ENCODE results near the gene MAPK4.

The MAPK4 gene

DNA sequence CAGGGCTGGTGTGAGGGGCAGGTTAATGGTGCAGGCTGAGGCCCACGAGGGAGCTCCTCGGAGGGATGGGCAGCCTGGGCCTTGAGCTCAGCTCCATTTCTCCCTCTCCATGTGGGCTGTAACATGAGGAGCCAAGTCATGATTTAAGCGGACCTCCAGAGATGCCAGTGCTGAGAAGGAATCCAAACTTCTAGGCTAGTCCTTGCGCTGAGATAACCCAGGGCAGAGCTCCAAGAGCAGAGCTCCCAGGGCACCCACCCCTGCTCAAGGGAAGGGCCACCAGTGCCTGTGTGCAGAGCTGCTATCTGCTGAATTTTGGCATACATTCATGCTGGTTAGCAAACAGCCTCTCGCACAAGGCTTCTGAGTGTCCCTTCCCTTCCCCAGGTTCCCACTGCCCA, 164.9 kb downstream of the MAPK4 start:
- TF ChIP-seq, protein P1, sequence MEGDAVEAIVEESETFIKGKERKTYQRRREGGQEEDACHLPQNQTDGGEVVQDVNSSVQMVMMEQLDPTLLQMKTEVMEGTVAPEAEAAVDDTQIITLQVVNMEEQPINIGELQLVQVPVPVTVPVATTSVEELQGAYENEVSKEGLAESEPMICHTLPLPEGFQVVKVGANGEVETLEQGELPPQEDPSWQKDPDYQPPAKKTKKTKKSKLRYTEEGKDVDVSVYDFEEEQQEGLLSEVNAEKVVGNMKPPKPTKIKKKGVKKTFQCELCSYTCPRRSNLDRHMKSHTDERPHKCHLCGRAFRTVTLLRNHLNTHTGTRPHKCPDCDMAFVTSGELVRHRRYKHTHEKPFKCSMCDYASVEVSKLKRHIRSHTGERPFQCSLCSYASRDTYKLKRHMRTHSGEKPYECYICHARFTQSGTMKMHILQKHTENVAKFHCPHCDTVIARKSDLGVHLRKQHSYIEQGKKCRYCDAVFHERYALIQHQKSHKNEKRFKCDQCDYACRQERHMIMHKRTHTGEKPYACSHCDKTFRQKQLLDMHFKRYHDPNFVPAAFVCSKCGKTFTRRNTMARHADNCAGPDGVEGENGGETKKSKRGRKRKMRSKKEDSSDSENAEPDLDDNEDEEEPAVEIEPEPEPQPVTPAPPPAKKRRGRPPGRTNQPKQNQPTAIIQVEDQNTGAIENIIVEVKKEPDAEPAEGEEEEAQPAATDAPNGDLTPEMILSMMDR (IDR thresholded peaks at IDR 0.05; ENCODE audit: low read depth, low read length) = no peak

DNA sequence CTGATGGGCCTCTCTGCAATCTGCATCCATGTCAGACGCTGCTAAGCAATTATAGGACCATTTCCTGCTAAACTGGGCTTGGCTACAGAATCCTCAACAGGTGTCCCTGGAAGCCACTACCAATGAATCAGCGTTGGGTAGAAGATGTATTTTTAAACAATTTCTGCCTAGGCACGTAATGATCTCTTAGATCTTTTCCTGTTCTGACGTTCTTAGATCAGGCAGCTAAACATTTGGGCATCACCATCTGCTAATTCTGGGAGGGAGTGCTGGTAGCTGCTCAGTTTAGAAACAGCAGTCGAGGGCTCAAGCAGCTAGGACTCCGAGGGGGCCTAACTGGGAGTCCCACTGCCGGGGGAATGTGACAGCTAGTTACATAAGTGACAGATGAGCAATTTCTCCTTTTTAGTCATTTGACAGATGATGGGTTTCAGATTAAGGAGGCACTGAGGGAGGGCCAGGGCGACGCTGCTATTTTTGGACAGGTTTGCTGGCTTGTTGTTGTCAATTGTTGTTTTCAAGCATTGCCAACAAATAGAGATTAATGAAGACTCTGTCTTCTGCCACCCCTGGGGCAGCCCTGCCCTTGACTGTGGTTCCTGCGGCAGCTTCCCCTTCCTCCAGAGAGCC, 167.2 kb downstream of the MAPK4 start:
- TF ChIP-seq, protein P1 (IDR thresholded peaks at IDR 0.05; ENCODE audit: low read depth, low read length) = no peak
- DNase-seq (ENCODE audit: extremely low read depth, low read depth) = no peak

More for the DNA sequence above, 164.9 kb downstream of the MAPK4 start:
- DNase-seq (ENCODE audit: extremely low read depth, low read depth) = no peak

DNA sequence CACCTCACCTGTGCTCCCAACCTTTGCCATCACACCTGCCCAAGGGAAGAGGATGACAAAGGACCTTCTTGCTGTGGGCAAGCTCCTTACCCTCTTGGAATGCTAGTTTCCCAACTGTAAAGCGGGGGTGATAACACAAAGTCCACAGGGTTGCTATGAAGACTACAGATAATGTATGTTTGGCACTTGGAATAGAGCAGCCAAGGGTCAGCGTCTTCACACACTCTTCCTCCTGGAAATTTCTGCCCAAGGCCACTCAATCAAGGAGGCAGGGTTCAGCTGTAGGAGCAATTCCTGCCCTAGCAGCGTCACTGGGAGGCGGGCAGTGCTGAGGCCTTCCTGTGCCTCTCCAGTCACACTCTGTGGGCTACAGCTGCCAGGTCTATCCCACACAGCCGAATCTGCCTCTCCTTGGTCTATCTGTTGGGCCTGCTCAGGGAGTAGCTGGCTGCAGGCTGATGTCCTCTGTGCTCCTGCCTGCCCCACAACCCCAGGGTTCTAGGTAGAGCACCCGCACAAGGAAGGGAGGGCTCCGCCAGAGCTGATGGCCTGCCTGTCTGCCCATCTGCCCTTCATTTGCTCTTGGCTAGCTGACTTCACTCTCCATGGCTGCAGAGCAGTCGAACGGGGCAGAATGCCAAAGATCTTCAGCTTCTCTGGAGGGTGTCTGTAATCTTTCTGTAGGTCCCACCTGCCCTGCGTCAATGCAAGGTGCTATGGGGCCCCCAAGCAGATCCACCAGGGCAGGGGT, 168.0 kb downstream of the MAPK4 start:
- DNase-seq (ENCODE audit: extremely low read depth, low read depth) = no peak
- TF ChIP-seq, protein P1 (IDR thresholded peaks at IDR 0.05; ENCODE audit: low read depth, low read length) = no peak

DNA sequence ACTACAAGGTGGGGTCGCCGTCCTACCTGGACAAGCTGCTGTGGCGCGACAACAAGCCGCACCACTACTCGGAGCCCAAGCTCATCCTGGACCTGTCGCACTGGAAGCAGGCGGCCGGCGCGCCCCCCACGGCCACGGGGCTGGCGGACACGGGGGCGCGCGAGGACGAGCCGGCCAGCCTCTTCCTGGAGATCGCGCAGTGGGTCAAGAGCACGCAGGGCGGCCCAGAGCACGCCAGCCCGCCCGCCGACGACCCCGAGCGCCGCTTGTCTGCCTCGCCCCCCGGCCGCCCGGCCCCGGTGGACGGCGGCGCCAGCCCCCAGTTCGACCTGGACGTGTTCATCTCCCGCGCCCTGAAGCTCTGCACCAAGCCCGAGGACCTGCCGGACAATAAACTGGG, 169.5 kb downstream of the MAPK4 start:
- DNase-seq (ENCODE audit: extremely low read depth, low read depth) = no peak
- TF ChIP-seq, protein P1 (IDR thresholded peaks at IDR 0.05; ENCODE audit: low read depth, low read length) = no peak

DNA sequence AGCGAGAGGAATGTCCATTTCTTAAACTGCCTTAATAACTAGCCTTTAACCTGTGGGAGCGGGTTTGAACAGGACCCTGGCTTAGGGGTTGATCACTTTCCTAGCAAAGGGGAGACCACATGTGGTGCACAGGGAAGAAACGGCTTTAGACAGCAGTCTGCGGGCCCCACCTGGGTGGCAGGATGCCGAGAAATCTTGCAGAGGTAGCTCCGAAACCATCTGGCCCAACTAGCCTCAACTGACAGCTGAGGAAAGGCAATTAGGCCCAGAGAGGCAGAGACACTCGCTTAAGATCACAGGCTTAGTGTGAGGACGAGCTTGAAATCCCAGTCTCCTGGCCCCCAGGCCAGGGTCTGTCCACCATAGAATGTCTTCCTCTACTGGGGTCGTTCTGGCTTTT, 170.1 kb downstream of the MAPK4 start:
- DNase-seq (ENCODE audit: extremely low read depth, low read depth) = no peak
- TF ChIP-seq, protein P1 (IDR thresholded peaks at IDR 0.05; ENCODE audit: low read depth, low read length) = no peak

DNA sequence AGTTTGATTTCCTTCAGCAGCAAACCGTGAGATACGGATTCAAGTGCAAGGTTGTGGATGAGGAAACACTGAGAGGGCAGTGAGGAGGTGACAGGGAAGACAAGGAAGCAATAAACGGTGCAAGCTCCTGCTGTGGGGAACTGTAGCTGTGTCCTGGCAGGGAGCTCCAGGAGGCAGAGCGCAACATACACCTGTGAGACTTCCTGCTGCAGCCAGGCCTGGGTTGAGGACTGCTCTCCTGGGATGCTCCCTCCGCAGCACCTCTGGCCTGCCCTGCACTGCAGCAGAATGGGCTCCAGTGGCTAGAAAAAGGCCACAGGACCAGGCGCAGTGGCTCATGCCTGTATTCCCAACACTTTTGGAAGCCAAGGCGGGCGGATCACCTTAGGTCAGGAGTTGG, 174.5 kb downstream of the MAPK4 start:
- TF ChIP-seq, protein P1 (IDR thresholded peaks at IDR 0.05; ENCODE audit: low read depth, low read length) = no peak
- no peak for DNase-seq (ENCODE audit: extremely low read depth, low read depth)

DNA sequence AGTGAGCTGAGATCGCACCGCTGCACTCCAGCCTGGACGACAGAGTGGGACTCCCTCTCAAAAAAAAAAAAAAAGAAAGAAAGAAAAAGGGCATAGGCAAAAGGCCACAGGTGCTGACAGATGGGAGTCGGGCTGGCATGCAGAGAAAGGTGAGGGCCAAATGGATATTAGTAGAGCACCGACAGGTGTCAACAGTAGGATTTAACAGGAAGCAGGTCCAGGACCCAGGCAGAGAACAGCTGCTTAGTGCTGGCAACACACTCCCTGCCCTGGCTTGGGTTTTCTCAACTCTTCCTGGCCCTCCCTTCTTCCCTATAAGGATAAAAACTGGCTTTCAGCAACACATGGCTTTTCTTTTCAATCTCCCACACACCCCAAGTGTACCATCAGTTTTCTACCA, 175.0 kb downstream of the MAPK4 start:
- no peak for DNase-seq (ENCODE audit: extremely low read depth, low read depth)
- TF ChIP-seq, protein P1 (IDR thresholded peaks at IDR 0.05; ENCODE audit: low read depth, low read length) = no peak
